ENCODE data around the gene ATP9A.
"Not testable (repeated sequence)": the region's sequence is repeated elsewhere in the genome, so short reads cannot be mapped to it uniquely, and the experiment has no call there.

ATP9A gene

GRCh38 chr20:51593584-51593983, 174.6 kb downstream of the ATP9A start:
- DNase-seq = no peak

- DNase-seq = no peak
Observed at GRCh38 chr20:51592564-51592963, 175.6 kb downstream of the ATP9A start.

- no peak for DNase-seq
Observed at GRCh38 chr20:51591871-51592270, 176.3 kb downstream of the ATP9A start.

- DNase-seq = no peak
Observed at GRCh38 chr20:51588762-51589161, 179.4 kb downstream of the ATP9A start.

- DNase-seq = no peak
Observed at GRCh38 chr20:51587145-51587544, 181.0 kb downstream of the ATP9A start.

- DNase-seq = no peak
Observed at GRCh38 chr20:51586005-51586440, 182.2 kb downstream of the ATP9A start.

GRCh38 chr20:51585148-51585547, 183.0 kb downstream of the ATP9A start:
- no peak for DNase-seq

GRCh38 chr20:51584737-51585136, 183.5 kb downstream of the ATP9A start:
- no peak for DNase-seq

- DNase-seq = no peak
Observed at GRCh38 chr20:51584116-51584515, 184.1 kb downstream of the ATP9A start.

- no peak for DNase-seq
Observed at GRCh38 chr20:51583499-51583898, 184.7 kb downstream of the ATP9A start.

GRCh38 chr20:51583073-51583472, 185.1 kb downstream of the ATP9A start:
- DNase-seq = peak; percentile 39

GRCh38 chr20:51581571-51581970, 186.6 kb downstream of the ATP9A start:
- DNase-seq = no peak

- DNase-seq = no peak
Observed at GRCh38 chr20:51579137-51579536, 189.1 kb downstream of the ATP9A start.

- DNase-seq = no peak
Observed at GRCh38 chr20:51578145-51578459, 190.1 kb downstream of the ATP9A start.

GRCh38 chr20:51577432-51578144, 190.6 kb downstream of the ATP9A start:
- no peak for DNase-seq

GRCh38 chr20:51575486-51575885, 192.7 kb downstream of the ATP9A start:
- DNase-seq = no peak

- no peak for DNase-seq
Observed at GRCh38 chr20:51574248-51575033, 193.7 kb downstream of the ATP9A start.

- no peak for DNase-seq
Observed at GRCh38 chr20:51573576-51574243, 194.5 kb downstream of the ATP9A start.

- no peak for DNase-seq
Observed at GRCh38 chr20:51571460-51571794, 196.8 kb downstream of the ATP9A start.

- DNase-seq = no peak
Observed at GRCh38 chr20:51570739-51571459, 197.3 kb downstream of the ATP9A start.

- DNase-seq = no peak
Observed at GRCh38 chr20:51569815-51570738, 198.1 kb downstream of the ATP9A start.

GRCh38 chr20:51568533-51568932, 199.7 kb downstream of the ATP9A start:
- DNase-seq = not testable (repeated sequence)
